ENCODE measurements around the gene PARN.

- no peak for TF ChIP-seq CTCF (IDR thresholded peaks at IDR 0.05; ENCODE audit: low read depth, low read length)
- no peak for TF ChIP-seq POLR2A (IDR thresholded peaks at IDR 0.05; ENCODE audit: extremely low read depth, insufficient read length)
These were observed 129.3 kb downstream of the PARN start for GRCh38 chr16:14500791-14501190.
